Astrocyte (in vitro differentiated cells and primary cell): Measurements from ENCODE around the gene NDUFA1.

Experiments
- EZH2 ChIP-seq: IDR thresholded peaks from 2 replicates; pipeline ENCODE4 v1.6.1; 2012; ENCODE audit warnings: mild to moderate bottlenecking, low read length, inconsistent platforms; ENCODE audit not compliant: insufficient read depth
- TF ChIP-seq, protein P1 (sequence below): IDR thresholded peaks from 2 replicates; pipeline ENCODE4 v1.5.1; 2011; ENCODE audit warnings: low read depth, mild to moderate bottlenecking, inconsistent platforms, low read length, moderate library complexity; ENCODE audit not compliant: insufficient read depth

GRCh38 chrX:119900976-119901375 lies 29.3 kb downstream of the NDUFA1 start:
- TF ChIP-seq, protein P1, sequence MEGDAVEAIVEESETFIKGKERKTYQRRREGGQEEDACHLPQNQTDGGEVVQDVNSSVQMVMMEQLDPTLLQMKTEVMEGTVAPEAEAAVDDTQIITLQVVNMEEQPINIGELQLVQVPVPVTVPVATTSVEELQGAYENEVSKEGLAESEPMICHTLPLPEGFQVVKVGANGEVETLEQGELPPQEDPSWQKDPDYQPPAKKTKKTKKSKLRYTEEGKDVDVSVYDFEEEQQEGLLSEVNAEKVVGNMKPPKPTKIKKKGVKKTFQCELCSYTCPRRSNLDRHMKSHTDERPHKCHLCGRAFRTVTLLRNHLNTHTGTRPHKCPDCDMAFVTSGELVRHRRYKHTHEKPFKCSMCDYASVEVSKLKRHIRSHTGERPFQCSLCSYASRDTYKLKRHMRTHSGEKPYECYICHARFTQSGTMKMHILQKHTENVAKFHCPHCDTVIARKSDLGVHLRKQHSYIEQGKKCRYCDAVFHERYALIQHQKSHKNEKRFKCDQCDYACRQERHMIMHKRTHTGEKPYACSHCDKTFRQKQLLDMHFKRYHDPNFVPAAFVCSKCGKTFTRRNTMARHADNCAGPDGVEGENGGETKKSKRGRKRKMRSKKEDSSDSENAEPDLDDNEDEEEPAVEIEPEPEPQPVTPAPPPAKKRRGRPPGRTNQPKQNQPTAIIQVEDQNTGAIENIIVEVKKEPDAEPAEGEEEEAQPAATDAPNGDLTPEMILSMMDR: no peak
- no peak for TF ChIP-seq EZH2
